ENCODE results near the gene PPIG.
"Not testable (repeated sequence)": the region's sequence is repeated elsewhere in the genome, so short reads cannot be mapped to it uniquely, and the experiment has no call there.

Gene PPIG

GRCh38 chr2:169664978-169665930, 81.1 kb downstream of the PPIG start:
- no peak for DNase-seq

GRCh38 chr2:169667583-169667982, 83.4 kb downstream of the PPIG start:
- no peak for DNase-seq

- no peak for DNase-seq
Observed at GRCh38 chr2:169670215-169670651, 86.1 kb downstream of the PPIG start.

DNA sequence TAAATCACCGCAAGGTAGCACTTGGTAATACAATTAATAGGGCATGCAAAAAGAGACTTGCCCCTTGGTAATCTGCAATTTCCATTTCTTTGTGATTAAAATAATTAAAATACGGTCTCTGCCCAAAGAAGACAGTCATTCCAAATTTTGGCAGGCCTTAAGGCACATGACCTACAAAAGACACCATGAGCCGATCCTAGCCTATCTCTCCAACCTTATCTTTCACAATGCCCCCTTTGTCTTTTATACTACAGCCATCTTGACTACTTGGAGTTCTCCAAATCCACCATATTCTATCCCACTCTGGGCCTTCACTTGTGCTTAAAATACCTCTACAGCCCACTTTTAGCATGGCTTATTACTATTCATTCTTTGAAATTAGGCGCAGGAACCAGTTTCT, 86.8 kb downstream of the PPIG start:
- DNase-seq = no peak

DNA sequence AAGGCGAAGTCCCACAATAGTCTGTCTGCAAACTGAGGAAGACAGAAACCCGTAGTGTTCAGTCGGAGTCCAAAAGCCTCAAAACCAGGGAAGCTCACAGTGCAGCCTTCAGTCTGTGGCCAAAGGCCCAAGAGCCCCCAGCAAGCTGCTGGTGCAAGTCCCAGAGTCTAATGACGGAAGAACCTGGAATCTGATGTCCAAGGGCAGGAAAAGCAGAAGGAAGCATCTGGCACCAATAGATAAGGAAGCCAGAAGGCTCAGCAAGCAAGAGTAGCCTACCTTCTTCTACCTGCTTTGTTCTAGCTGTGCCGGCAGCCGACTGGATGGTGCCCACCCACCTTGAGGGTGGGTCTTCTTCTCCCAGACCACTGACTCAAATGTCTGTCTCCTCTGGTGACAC, 88.3 kb downstream of the PPIG start:
- DNase-seq = no peak

DNA sequence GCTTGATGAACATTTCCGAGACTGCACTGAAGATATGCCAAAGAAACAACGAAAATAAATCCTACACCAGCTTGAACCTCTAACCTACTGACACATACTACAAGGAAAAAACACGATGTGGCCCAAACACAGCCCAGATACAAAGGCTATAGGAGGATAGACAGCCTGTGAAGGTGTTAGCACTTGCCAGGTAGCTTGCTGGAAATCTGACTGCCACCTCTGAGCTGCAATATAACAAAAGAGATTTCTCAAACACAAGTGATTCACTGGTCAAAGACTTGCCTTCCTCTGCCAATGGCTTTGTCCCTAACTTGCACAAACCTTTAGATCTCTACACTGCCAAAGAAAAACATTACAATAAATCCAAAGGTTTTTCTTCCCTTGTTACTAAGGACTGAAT, 89.0 kb downstream of the PPIG start:
- DNase-seq = no peak

DNA sequence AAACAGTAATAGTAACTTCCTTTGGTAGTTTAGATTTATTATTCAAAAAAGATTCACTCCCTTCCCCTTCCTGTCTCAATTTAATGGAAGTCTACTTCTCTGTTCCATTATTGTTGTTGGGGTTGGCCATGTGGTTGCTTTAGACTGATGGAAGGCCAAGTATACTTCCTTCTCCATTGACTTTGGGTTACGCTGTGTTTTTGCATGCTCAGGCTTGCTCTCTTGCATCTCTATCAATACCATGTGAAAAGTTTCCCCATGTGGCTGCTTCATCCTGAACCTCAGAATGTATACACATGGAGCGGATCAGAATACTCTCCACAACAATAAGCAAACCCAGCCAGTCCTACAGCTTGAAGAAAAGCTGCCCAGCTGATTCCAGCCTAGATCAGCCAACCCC, 89.8 kb downstream of the PPIG start:
- no peak for DNase-seq

GRCh38 chr2:169676357-169676756, 92.2 kb downstream of the PPIG start:
- no peak for DNase-seq

GRCh38 chr2:169676850-169677249, 92.7 kb downstream of the PPIG start:
- no peak for DNase-seq

DNA sequence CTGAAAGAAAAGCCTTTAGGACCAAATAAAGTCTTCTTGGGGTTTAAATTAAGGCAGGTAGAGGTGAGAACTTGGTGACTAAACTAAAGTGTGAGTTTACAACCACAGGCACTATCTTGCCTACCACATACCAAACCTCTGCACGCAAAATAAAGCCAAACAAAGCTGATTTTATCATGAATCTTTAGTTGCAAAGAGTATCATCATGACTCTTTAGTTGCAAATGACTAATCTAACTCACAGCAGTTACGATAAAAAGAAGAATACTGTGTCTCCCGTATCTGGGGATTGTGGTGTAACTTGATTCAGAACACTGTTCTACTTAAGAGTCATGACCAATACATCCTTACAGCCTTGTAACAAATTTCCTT, 98.9 kb downstream of the PPIG start:
- DNase-seq = no peak

DNA sequence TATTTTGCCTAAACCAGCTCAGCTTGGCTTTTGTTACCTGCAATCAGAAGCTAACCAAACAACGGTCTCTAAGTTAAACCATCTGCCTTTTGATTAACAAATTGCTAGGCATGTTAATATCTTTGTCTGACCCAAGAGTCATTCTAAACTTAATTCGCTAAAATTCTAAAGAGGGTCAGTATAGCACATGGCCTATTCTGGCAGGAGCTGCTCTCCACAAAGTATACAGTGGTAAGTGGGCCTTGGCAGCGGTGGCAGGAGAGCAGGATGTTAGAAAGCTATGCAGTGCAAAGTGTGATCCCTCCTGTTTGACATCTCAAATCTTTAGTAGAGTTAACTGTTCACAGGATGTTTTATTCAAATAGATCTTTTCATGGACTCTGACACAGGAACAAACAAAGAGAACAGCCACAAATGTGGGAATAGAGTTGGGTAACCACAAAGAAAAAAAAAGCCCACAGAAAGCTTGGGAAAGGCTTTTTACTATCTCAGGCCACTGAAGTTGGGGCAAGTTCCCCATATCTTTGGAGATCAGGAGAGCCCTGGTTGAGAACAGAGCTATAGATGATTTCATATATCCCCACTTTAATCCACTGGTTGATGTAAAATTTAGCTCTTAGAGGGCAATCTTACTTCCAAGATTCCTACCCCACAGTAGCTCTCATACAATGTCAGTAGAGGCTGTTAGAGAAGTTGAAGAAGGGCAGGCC, 99.4 kb downstream of the PPIG start:
- no peak for DNase-seq

GRCh38 chr2:169684135-169684565, 100.0 kb downstream of the PPIG start:
- no peak for DNase-seq

- DNase-seq = not testable (repeated sequence)
Observed at GRCh38 chr2:169684712-169685111, 100.6 kb downstream of the PPIG start.

GRCh38 chr2:169686825-169687224, 102.7 kb downstream of the PPIG start:
- not testable (repeated sequence) for DNase-seq

GRCh38 chr2:169687943-169688342, 103.8 kb downstream of the PPIG start:
- not testable (repeated sequence) for DNase-seq

DNA sequence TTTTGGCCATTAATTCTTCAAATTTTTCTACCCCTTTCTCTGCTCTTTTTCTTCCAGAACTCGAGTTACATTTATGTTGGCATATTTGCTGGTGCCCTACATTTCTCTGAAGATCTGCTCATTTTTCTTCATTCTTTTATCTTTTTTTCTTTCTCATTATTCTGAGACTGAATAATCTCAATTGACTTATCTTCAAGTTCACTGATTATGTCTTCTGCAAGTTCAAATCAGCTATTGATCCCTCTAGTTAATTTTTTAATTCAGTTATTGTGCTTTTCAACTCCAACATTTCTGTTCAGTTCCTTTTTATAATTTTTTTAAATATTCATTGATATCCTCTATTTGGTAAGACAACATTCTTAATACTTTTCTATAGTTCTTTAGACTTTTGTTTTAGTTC, 106.8 kb downstream of the PPIG start:
- DNase-seq = no peak

All from SIG-M5 (cell line).